OCI-LY3 (cell line): ENCODE measurements around the gene PPP4R3B.
"Not testable (repeated sequence)": the region's sequence is repeated elsewhere in the genome, so short reads cannot be mapped to it uniquely, and the experiment has no call there.

Experiments
- H2AFZ ChIP-seq: fragments of 200-600, 300-600 bp; shearing (Covaris generic); 2 replicates; pipeline ENCODE4 v1.6.0; 2014; ENCODE audit warnings: antibody characterized with exemption, low read depth, low read length
- H3K27ac ChIP-seq: fragments of 200-600, 300-600 bp; sonication (generic); 2 replicates; pipeline ENCODE4 v1.5.1; 2014; ENCODE audit warnings: mild to moderate bottlenecking, low read length, moderate library complexity, mixed read lengths
- H3K27me3 ChIP-seq: fragments of 200-600, 300-600 bp; sonication (generic); 2 replicates; pipeline ENCODE4 v1.6.1; 2014; ENCODE audit warnings: low read depth, low read length, mixed read lengths
- H3K36me3 ChIP-seq: fragments of 200-600, 300-600 bp; sonication (generic); replicated peaks from 2 replicates; pipeline ENCODE3; 2014; ENCODE audit warnings: low read depth, low read length, mixed read lengths
- H3K4me1 ChIP-seq: fragments of 300-600, 200-600 bp; sonication (generic); 2 replicates; pipeline ENCODE4 v1.6.1; 2014; ENCODE audit warnings: low read length, mixed read lengths
- H3K4me2 ChIP-seq: fragments of 200-600, 300-600 bp; sonication (generic); 2 replicates; pipeline ENCODE4 v1.6.1; 2014; ENCODE audit warnings: low read length, mixed read lengths
- H3K4me3 ChIP-seq: fragments of 300-600, 200-600 bp; sonication (generic); 2 replicates; pipeline ENCODE4 v1.5.1; 2014; ENCODE audit warnings: antibody characterized with exemption, mild to moderate bottlenecking, low read length, moderate library complexity
- H3K79me2 ChIP-seq: fragments of 300-600, 200-600 bp; shearing (Covaris generic); 2 replicates; pipeline ENCODE4 v1.6.1; 2014; ENCODE audit warnings: mild to moderate bottlenecking, low read length, mixed read lengths
- H3K9ac ChIP-seq: fragments of 300-600, 200-600 bp; shearing (Covaris generic); 2 replicates; pipeline ENCODE4 v1.6.0; 2014; ENCODE audit warnings: mild to moderate bottlenecking, low read length, moderate library complexity
- H3K9me3 ChIP-seq: fragments of 200-600, 300-600 bp; shearing (Covaris generic); 2 replicates; pipeline ENCODE4 v1.6.1; 2014; ENCODE audit warnings: low read length, mixed read lengths; ENCODE audit not compliant: insufficient read depth
- H4K20me1 ChIP-seq: fragments of 200-600, 300-600 bp; sonication (generic); 2 replicates; pipeline ENCODE4 v1.6.1; 2016; ENCODE audit warnings: low read length, mixed read lengths; ENCODE audit not compliant: insufficient read depth
- EZH2phosphoT487 ChIP-seq: fragments of 200-600 bp; shearing (Covaris generic); IDR thresholded peaks from 2 replicates; pipeline ENCODE4 v1.6.1; 2018; ENCODE audit warnings: antibody characterized with exemption, mixed run types, low read depth
- TF ChIP-seq, protein P1 (sequence below): fragments of 200-600, 300-600 bp; sonication (generic); IDR thresholded peaks from 2 replicates; pipeline ENCODE4 v1.5.1; 2014; ENCODE audit warnings: antibody characterized with exemption, low read length, low read depth

Gene PPP4R3B

DNA sequence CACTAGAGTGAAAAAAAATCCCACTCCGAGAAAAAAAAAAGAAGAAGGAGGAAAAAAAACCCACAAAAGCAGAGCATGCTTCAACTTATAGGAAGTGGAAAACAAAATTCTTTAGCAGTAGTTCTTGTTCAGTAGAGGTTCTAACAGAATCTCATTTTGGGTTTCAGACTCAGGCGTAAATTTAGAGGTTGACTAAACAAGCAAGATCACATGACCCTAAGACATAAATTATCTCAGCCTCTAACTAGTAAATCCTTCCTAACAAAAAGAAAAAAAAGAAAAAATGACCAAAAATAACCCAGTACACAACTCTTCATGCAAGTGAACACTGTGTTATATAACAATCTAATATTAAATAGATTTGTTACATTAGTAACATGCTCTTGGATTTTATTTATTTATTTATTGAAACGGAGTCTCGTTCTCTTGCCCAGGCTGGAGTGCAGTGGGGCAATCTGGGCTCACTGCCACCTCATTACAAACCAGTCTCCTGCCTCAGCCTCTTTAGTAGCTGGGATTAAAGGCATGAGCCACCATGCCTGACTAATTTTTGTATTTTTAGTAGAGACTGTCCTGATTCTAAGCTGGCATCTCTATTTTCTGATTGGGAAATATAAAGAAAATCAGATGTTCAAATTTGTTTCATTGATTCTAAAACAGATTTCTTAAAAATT, 35.4 kb downstream of the PPP4R3B start:
- H4K20me1 ChIP-seq = no peaks in the 10 kb centered on the region
- no peak overlapping the region for H3K4me3 ChIP-seq
- H3K27me3 ChIP-seq = no peaks in the 10 kb centered on the region
- H3K36me3 ChIP-seq = peaks cover 32% of the 10 kb centered on the region
- H3K9me3 ChIP-seq = no peaks in the 10 kb centered on the region
- H3K9ac ChIP-seq = no peak overlapping the region
- no peak overlapping the region for H3K27ac ChIP-seq
- H3K79me2 ChIP-seq = peaks cover 30% of the 10 kb centered on the region; the same call in 1 of the 2 replicates
- TF ChIP-seq, protein P1, sequence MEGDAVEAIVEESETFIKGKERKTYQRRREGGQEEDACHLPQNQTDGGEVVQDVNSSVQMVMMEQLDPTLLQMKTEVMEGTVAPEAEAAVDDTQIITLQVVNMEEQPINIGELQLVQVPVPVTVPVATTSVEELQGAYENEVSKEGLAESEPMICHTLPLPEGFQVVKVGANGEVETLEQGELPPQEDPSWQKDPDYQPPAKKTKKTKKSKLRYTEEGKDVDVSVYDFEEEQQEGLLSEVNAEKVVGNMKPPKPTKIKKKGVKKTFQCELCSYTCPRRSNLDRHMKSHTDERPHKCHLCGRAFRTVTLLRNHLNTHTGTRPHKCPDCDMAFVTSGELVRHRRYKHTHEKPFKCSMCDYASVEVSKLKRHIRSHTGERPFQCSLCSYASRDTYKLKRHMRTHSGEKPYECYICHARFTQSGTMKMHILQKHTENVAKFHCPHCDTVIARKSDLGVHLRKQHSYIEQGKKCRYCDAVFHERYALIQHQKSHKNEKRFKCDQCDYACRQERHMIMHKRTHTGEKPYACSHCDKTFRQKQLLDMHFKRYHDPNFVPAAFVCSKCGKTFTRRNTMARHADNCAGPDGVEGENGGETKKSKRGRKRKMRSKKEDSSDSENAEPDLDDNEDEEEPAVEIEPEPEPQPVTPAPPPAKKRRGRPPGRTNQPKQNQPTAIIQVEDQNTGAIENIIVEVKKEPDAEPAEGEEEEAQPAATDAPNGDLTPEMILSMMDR = no peak
- H3K4me2 ChIP-seq = no peak overlapping the region
- H2AFZ ChIP-seq = no peak overlapping the region
- H3K4me1 ChIP-seq = no peaks in the 10 kb centered on the region

DNA sequence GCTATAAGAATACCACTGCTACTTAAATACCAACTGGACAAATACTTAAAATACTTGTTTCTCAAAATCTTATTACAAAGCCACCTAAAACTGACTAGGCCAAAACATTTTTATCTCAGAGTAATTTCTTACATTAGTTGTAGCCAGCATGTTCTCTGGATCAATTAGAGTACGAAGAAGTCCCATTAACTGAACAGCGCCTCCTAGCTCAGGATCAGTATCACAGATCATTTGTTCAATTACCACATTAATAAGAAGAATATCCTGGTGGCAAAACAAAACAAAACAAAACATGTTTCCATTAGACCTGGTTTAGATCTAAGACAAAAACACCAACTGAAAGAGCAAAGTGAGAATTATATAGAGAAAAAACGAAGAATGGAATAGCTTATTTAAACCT, 36.0 kb downstream of the PPP4R3B start:
- H3K36me3 ChIP-seq = peaks cover 32% of the 10 kb centered on the region

DNA sequence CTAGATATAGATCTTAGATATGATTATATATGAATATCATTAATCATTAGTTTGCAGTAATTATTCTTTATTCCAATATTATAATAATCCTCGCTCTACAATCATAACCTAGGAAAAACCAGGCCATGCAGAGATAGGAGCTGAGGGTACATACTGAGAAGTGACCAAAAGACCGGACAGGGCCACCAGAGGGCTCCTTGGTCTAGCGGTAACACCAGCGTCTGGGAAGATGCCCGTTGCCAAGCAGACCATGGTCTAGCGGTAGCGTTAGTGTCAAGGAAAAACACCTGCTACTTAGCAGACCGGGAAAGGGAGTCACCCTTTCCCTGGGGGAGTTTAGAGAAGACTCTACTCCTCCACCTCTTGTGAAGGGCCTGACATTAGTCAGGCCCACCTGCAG, 48.4 kb downstream of the PPP4R3B start:
- H3K4me1 ChIP-seq, H4K20me1 ChIP-seq, H3K27me3 ChIP-seq, H3K9ac ChIP-seq, H3K9me3 ChIP-seq, H3K27ac ChIP-seq, H3K4me3 ChIP-seq, H3K4me2 ChIP-seq, H3K79me2 ChIP-seq, H2AFZ ChIP-seq: not testable (repeated sequence)
- peaks cover 18% of the 10 kb centered on the region for H3K36me3 ChIP-seq

More for the DNA sequence above, 36.0 kb downstream of the PPP4R3B start:
- H3K27me3 ChIP-seq = no peaks in the 10 kb centered on the region
- H3K79me2 ChIP-seq = peaks cover 24% of the 10 kb centered on the region; the same call in 1 of the 2 replicates
- H3K4me2 ChIP-seq = no peak overlapping the region
- no peak overlapping the region for H3K27ac ChIP-seq
- no peaks in the 10 kb centered on the region for H3K4me1 ChIP-seq
- no peak overlapping the region for H3K9ac ChIP-seq
- no peaks in the 10 kb centered on the region for H3K9me3 ChIP-seq
- H4K20me1 ChIP-seq = no peaks in the 10 kb centered on the region
- H3K4me3 ChIP-seq = no peak overlapping the region
- TF ChIP-seq, protein P1 = peak; percentile 48
- no peak for TF ChIP-seq EZH2phosphoT487
- H2AFZ ChIP-seq = no peak overlapping the region

DNA sequence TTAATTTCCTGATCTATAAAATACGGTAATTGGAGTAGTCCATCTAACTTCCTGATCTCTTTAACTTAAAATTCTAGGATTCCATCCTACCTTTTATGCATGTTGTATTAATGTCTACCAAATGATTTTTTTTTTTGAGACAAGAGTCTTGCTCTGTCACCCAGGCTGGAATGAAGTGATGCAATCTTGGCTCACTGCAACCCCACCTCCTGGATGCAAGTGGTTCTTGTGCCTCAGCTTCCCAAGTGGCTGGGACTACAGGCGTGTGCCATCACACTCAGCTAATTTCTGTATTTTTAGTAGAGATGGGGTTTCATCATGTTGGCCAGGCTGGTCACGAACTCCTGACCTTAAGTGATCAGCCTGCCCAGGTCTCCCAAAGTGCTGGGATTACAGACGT, 50.1 kb downstream of the PPP4R3B start:
- no peak overlapping the region for H3K9ac ChIP-seq
- no peak overlapping the region for H3K27ac ChIP-seq
- H3K4me1 ChIP-seq = no peaks in the 10 kb centered on the region
- no peaks in the 10 kb centered on the region for H3K9me3 ChIP-seq
- no peaks in the 10 kb centered on the region for H4K20me1 ChIP-seq
- no peak overlapping the region for H3K4me2 ChIP-seq
- TF ChIP-seq, protein P1 = no peak
- TF ChIP-seq EZH2phosphoT487 = no peak
- H3K4me3 ChIP-seq = no peak overlapping the region
- H3K27me3 ChIP-seq = no peaks in the 10 kb centered on the region
- no peaks in the 10 kb centered on the region for H3K79me2 ChIP-seq
- no peak overlapping the region for H2AFZ ChIP-seq
- H3K36me3 ChIP-seq = peaks cover 35% of the 10 kb centered on the region

DNA sequence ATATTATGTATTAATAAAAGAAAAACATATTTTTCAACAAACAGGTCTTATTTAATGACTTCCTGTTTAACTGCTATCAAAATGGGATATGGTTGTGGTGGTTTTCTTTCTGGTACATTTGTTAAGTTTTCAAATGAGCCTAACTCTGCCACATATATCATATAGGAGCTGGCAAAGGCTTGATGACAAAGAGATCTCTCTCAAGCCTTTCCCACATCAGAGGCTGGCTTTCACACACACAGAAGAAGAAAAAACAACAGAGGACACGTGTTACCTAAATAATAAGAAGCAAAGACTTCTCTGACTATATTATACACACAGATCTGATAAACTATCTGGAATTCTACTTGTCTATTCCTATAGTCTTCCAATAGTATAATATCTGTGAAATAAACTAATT, 51.8 kb downstream of the PPP4R3B start:
- Histone ChIP-seq H3K4me1 (no peaks in the 10 kb centered on the region), H3K9ac (no peak overlapping the region), H2AFZ (no peak overlapping the region), H4K20me1 (no peaks in the 10 kb centered on the region), H3K4me3 (no peak overlapping the region), H3K9me3 (no peaks in the 10 kb centered on the region), H3K27me3 (no peaks in the 10 kb centered on the region), H3K4me2 (no peak overlapping the region), H3K36me3 (peaks cover 45% of the 10 kb centered on the region), H3K79me2 (no peaks in the 10 kb centered on the region), H3K27ac (no peak overlapping the region)
- no peak for TF ChIP-seq EZH2phosphoT487
- TF ChIP-seq, protein P1 = no peak
